KOPT-K1 (cell line): ENCODE results near the gene PIK3CA.
"Not testable (repeated sequence)": the region's sequence is repeated elsewhere in the genome, so short reads cannot be mapped to it uniquely, and the experiment has no call there.

Experiments
- H3K27ac ChIP-seq: fragments of 200-600 bp; sonication (generic); 2 replicates; pipeline ENCODE4 v1.5.1; 2016; ENCODE audit warnings: antibody characterized with exemption, mild to moderate bottlenecking, low read depth, low read length; ENCODE audit not compliant: poor library complexity, severe bottlenecking
- H3K36me3 ChIP-seq: fragments of 200-600 bp; sonication (generic); 2 replicates; pipeline ENCODE4 v1.5.1; 2017; ENCODE audit warnings: antibody characterized with exemption, mild to moderate bottlenecking, low read length, moderate library complexity; ENCODE audit not compliant: insufficient read depth
- H3K9me3 ChIP-seq: fragments of 200-600 bp; sonication (generic); 2 replicates; pipeline ENCODE4 v1.5.1; 2017; ENCODE audit warnings: antibody characterized with exemption, low read length, mild to moderate bottlenecking; ENCODE audit not compliant: insufficient read depth, poor library complexity, severe bottlenecking

PIK3CA gene

DNA sequence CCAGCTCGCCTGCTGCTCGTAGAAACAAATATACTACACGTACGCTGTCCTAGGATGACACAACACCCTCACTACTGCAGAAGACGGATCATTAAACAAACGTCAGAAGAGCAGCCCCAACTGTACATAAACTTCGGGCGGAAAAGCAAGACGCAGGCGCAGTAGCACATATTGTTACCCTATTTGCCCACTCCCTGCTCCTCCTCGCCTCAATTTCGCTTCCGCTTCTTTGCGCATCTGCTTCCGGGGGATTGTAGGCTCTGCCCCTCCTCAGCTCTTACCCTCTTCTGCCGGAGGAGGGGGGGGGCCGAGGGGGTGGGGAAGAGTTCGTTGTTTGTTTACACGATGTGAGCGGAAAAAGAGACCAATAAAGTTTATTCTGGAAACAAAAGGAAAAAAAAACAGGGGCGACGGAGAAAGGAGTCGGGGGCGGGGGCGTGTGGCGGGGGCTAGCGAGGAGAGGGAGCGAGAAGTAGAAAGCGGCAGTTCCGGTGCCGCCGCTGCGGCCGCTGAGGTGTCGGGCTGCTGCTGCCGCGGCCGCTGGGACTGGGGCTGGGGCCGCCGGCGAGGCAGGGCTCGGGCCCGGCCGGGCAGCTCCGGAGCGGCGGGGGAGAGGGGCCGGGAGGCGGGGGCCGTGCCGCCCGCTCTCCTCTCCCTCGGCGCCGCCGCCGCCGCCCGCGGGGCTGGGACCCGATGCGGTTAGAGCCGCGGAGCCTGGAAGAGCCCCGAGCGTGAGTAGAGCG, at the start of gene PIK3CA:
Gene PIK3CA (plus strand): TSS at position 485 of the 743 bp plus-strand sequence. CDS start 50,469 bp downstream, outside the sequence.
- H3K36me3 ChIP-seq: no peaks in the 10 kb centered on the region
- peak within 1 kb of the TSS; percentile 85 for H3K27ac ChIP-seq
- no peaks in the 10 kb centered on the region for H3K9me3 ChIP-seq

DNA sequence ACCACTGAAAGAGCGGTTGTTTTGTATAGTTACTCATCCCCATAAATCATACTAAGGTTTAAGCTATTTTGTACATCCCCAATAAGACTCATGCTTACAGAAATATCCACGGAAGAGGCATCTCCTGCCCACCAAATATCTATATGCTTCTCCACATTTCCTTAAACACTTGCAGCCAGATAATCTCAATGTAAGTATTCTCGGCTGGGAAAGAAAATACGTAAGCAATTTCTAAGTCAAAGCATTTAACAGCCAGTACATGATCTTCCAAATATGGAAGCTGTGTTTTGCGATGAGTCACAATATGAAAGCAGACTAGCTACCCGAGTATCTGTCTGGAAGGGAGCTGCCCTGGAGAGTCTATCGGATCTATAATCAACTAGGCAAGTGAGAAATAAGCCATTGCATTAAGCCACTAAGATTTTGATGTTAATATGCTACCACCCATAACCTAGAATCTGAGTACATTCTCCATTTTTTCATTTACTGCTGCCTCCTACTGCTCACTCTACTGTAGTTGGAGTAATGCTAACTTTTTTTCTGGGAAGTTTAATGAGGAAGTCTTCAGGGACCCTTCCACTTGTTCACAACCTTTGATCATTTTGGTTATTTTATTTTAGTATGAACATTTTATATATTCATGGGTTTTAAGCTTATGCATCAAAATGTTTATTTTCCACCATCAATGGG, 49.6 kb upstream of the PIK3CA start:
- Histone ChIP-seq H3K36me3 (no peaks in the 10 kb centered on the region), H3K27ac (no peak overlapping the region), H3K9me3 (no peaks in the 10 kb centered on the region)

GRCh38 chr3:179100652-179101051, 47.5 kb upstream of the PIK3CA start:
- Histone ChIP-seq H3K27ac (no peak overlapping the region), H3K36me3 (no peaks in the 10 kb centered on the region), H3K9me3 (no peaks in the 10 kb centered on the region)

DNA sequence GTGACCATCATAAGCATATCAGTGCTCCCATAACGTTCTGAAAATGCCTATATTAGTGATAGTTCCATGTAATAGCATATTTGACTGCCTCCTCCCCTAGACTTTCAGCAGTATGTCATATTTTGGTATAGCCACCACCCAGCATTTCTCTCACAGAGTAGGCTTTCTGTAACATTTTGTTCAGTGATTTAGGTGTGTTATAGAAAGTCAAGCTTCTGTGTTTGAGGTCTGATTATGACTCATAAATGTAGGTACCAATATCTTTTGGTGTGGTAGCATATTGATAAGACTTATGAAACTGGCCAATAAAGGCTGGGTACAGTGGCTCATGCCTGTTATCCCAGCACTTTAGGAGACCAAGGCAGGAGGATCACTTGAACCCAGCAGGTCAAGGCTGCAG, 42.3 kb upstream of the PIK3CA start:
- no peaks in the 10 kb centered on the region for H3K36me3 ChIP-seq
- peaks cover 8% of the 10 kb centered on the region for H3K9me3 ChIP-seq
- no peak overlapping the region for H3K27ac ChIP-seq

DNA sequence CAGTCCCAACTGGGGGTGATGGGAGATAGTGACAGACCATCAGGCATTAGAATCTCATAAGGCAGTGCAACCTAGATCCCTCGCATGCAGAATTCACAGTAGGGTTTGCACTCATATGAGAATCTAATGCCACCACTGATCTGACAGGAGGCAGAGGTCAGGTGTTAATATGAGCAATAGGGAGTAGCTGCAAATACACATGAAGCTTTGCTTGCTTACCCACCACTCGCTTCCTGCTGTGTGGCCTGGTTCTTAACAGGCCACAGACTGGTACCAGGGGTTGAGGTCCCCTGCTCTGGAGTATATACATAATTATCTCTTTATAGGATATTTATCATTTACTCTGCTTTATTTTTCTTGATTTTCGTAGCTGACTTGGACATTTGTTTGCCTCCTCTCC, 40.5 kb upstream of the PIK3CA start:
- Histone ChIP-seq H3K9me3 (peaks cover 8% of the 10 kb centered on the region), H3K36me3 (no peaks in the 10 kb centered on the region), H3K27ac (no peak overlapping the region)

GRCh38 chr3:179108086-179108485, 40.1 kb upstream of the PIK3CA start:
- Histone ChIP-seq H3K36me3 (no peaks in the 10 kb centered on the region), H3K9me3 (peaks cover 8% of the 10 kb centered on the region), H3K27ac (no peak overlapping the region)

GRCh38 chr3:179113903-179114302, 34.3 kb upstream of the PIK3CA start:
- Histone ChIP-seq H3K36me3 (no peaks in the 10 kb centered on the region), H3K27ac (no peak overlapping the region), H3K9me3 (peaks cover 5% of the 10 kb centered on the region)

GRCh38 chr3:179115444-179115843, 32.7 kb upstream of the PIK3CA start:
- H3K36me3 ChIP-seq, H3K9me3 ChIP-seq, H3K27ac ChIP-seq: not testable (repeated sequence)

GRCh38 chr3:179116816-179117215, 31.3 kb upstream of the PIK3CA start:
- H3K9me3 ChIP-seq: no peaks in the 10 kb centered on the region
- no peaks in the 10 kb centered on the region for H3K36me3 ChIP-seq
- no peak overlapping the region for H3K27ac ChIP-seq

GRCh38 chr3:179132191-179132890, 15.8 kb upstream of the PIK3CA start:
- H3K36me3 ChIP-seq, H3K27ac ChIP-seq, H3K9me3 ChIP-seq: not testable (repeated sequence)

- Histone ChIP-seq H3K36me3 (no peaks in the 10 kb centered on the region), H3K9me3 (no peaks in the 10 kb centered on the region), H3K27ac (no peak overlapping the region)
Observed at GRCh38 chr3:179133575-179133974, 14.6 kb upstream of the PIK3CA start.

GRCh38 chr3:179136195-179136594, 12.0 kb upstream of the PIK3CA start:
- H3K36me3 ChIP-seq: no peaks in the 10 kb centered on the region
- H3K27ac ChIP-seq: no peak overlapping the region
- H3K9me3 ChIP-seq: peaks cover 7% of the 10 kb centered on the region

GRCh38 chr3:179141890-179142289, 6.3 kb upstream of the PIK3CA start:
- Histone ChIP-seq H3K27ac (no peak overlapping the region), H3K36me3 (no peaks in the 10 kb centered on the region), H3K9me3 (peaks cover 7% of the 10 kb centered on the region)

DNA sequence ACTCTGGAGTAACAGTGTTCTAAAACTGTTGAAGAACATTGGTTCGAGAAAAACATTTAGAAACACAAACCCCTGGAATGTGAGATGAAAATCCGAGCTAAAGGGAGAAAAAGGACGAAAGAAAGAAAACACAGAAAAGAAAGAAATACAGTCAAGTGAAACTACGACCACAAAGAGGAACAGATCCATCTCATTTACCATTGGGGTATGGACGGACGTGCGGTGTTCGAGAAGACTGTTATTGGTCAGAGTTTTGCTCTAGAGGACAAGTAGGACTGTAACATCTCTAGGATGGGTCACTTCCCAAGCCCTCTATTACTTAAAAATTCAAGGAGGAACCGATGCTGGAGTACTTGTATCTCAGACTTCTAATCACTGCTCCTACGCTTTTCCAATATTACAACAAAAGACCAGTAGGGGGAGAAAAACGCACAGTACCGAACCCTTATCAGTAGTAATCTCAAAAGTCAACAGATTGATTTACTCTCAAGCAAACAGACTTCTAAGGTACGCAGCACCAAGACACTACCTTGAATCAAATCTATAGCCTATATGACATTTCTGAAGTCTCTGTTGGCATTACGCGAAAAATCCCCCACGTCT, 1.1 kb upstream of the PIK3CA start:
- Histone ChIP-seq H3K9me3 (no peaks in the 10 kb centered on the region), H3K27ac (peak overlapping the region; percentile 85), H3K36me3 (no peaks in the 10 kb centered on the region)

DNA sequence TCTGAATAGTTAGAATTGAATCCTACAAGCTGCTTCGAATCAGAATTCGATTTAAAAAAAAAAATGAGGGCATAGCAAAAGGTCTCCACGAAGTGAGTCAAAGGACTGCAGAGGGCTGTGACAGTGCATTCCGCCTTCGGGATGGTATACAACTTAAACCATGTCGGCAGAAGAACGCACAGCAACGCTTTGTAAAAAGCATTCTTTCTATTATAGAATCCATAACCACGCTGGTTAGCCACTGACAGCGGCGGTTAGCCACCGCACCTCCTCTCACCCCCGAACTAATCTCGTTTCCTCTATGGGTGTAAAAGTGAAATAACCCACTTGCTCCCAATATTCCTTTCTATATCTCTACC, 664 bp upstream of the PIK3CA start:
- Histone ChIP-seq H3K36me3 (no peaks in the 10 kb centered on the region), H3K27ac (peak overlapping the region; percentile 85), H3K9me3 (no peaks in the 10 kb centered on the region)
